Measurements from ENCODE around the gene AAGAB. TPM values are rescaled to one million over a fixed set of nuclear protein-coding genes. Genes with fewer than 3 reads are reported as not detected.
"Not testable (repeated sequence)": the region's sequence is repeated elsewhere in the genome, so short reads cannot be mapped to it uniquely, and the experiment has no call there.

The AAGAB gene
- total RNA-seq, 2 donors from 2014 or later: 34.1 to 34.3 TPM

GRCh38 chr15:67156834-67157233, 97.6 kb downstream of the AAGAB start:
- 96% methylated on average over 3 of the region's 3 CpGs for WGBS
- H3K27ac ChIP-seq: no peak overlapping the region
- no peaks in the 10 kb centered on the region for H3K27me3 ChIP-seq (replicated peaks; ENCODE audit: insufficient read depth)
- DNase-seq (ENCODE audit: low spot score): no peak
- H3K36me3 ChIP-seq: no peaks in the 10 kb centered on the region
- H3K9me3 ChIP-seq: no peaks in the 10 kb centered on the region
- no peak overlapping the region for H3K4me3 ChIP-seq
- TF ChIP-seq CTCF (IDR thresholded peaks at IDR 0.05): no peak
- TF ChIP-seq POLR2A (IDR thresholded peaks at IDR 0.05): no peak
- no peak for TF ChIP-seq POLR2AphosphoS5 (IDR thresholded peaks at IDR 0.05)
- peaks cover 6% of the 10 kb centered on the region for H3K4me1 ChIP-seq (replicated peaks)
- intact Hi-C loops (cut with DNase I): no loop called here

- Histone ChIP-seq H3K27me3 (replicated peaks; ENCODE audit: insufficient read depth) (no peaks in the 10 kb centered on the region), H3K36me3 (no peaks in the 10 kb centered on the region), H3K9me3 (no peaks in the 10 kb centered on the region), H3K27ac (no peak overlapping the region), H3K4me3 (no peak overlapping the region), H3K4me1 (replicated peaks) (peaks cover 6% of the 10 kb centered on the region)
- TF ChIP-seq CTCF (IDR thresholded peaks at IDR 0.05) (no peak), POLR2AphosphoS5 (IDR thresholded peaks at IDR 0.05) (no peak), POLR2A (IDR thresholded peaks at IDR 0.05) (no peak)
- intact Hi-C loops (cut with DNase I): no loop called here
- 100% methylated on average over 2 of the region's 2 CpGs for WGBS
- no peak for DNase-seq (ENCODE audit: low spot score)
These were observed 98.0 kb downstream of the AAGAB start for GRCh38 chr15:67156426-67156825.

- Histone ChIP-seq H3K9me3 (no peaks in the 10 kb centered on the region), H3K27ac (no peak overlapping the region), H3K4me3 (no peak overlapping the region), H3K27me3 (replicated peaks; ENCODE audit: insufficient read depth) (no peaks in the 10 kb centered on the region), H3K36me3 (no peaks in the 10 kb centered on the region), H3K4me1 (replicated peaks) (peaks cover 6% of the 10 kb centered on the region)
- DNase-seq (ENCODE audit: low spot score): no peak
- TF ChIP-seq CTCF (IDR thresholded peaks at IDR 0.05) (no peak), POLR2A (IDR thresholded peaks at IDR 0.05) (no peak), POLR2AphosphoS5 (IDR thresholded peaks at IDR 0.05) (no peak)
- intact Hi-C loops (cut with DNase I): no loop called here
These were observed 100.2 kb downstream of the AAGAB start for GRCh38 chr15:67154249-67154648.

GRCh38 chr15:67153044-67153443, 101.4 kb downstream of the AAGAB start:
- intact Hi-C loops (cut with DNase I): not testable (repeated sequence)
- H3K4me1 ChIP-seq (replicated peaks): peaks cover 13% of the 10 kb centered on the region

GRCh38 chr15:67152429-67152828, 102.0 kb downstream of the AAGAB start:
- TF ChIP-seq CTCF (IDR thresholded peaks at IDR 0.05) (no peak), POLR2A (IDR thresholded peaks at IDR 0.05) (no peak), POLR2AphosphoS5 (IDR thresholded peaks at IDR 0.05) (no peak)
- Histone ChIP-seq H3K36me3 (no peaks in the 10 kb centered on the region), H3K4me1 (replicated peaks) (peaks cover 15% of the 10 kb centered on the region)

More at GRCh38 chr15:67153044-67153443, 101.4 kb downstream of the AAGAB start:
- not testable (repeated sequence) for H3K27me3 ChIP-seq (replicated peaks; ENCODE audit: insufficient read depth); H3K36me3 ChIP-seq; DNase-seq (ENCODE audit: low spot score); H3K9me3 ChIP-seq; H3K4me3 ChIP-seq; H3K27ac ChIP-seq
- 94% methylated on average over 6 of the region's 6 CpGs for WGBS

More at GRCh38 chr15:67152429-67152828, 102.0 kb downstream of the AAGAB start:
- H3K9me3 ChIP-seq: no peaks in the 10 kb centered on the region
- 70% methylated on average over 1 of the region's 1 CpG for WGBS
- no peak overlapping the region for H3K4me3 ChIP-seq
- no peaks in the 10 kb centered on the region for H3K27me3 ChIP-seq (replicated peaks; ENCODE audit: insufficient read depth)
- H3K27ac ChIP-seq: no peak overlapping the region
- no peak for DNase-seq (ENCODE audit: low spot score)
- intact Hi-C loops (cut with DNase I): no loop called here

Other genes with a start within 250 kb of the AAGAB start
- 10 to 100 TPM; 30.6 to 45.4 TPM for gene SMAD3, start 189.1 kb downstream of the AAGAB start, total RNA-seq
- gene IQCH, start 125 bp upstream of the AAGAB start, total RNA-seq: 1 to 10 TPM; 5.8 to 9.5 TPM

Measured in prostate gland (tissue), 2 donors.